ENCODE data around the gene OLFML3.
"Not testable (repeated sequence)": the region's sequence is repeated elsewhere in the genome, so short reads cannot be mapped to it uniquely, and the experiment has no call there.

OLFML3 gene, protein sequence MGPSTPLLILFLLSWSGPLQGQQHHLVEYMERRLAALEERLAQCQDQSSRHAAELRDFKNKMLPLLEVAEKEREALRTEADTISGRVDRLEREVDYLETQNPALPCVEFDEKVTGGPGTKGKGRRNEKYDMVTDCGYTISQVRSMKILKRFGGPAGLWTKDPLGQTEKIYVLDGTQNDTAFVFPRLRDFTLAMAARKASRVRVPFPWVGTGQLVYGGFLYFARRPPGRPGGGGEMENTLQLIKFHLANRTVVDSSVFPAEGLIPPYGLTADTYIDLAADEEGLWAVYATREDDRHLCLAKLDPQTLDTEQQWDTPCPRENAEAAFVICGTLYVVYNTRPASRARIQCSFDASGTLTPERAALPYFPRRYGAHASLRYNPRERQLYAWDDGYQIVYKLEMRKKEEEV

GRCh38 chr1:113978863-113979702 is at the start of gene OLFML3:
Gene OLFML3, plus strand, starts transcription at chr1:113979474. Its CDS starts 43 bp downstream, at chr1:113979517.
- DNase-seq = peak; percentile 74

DNA sequence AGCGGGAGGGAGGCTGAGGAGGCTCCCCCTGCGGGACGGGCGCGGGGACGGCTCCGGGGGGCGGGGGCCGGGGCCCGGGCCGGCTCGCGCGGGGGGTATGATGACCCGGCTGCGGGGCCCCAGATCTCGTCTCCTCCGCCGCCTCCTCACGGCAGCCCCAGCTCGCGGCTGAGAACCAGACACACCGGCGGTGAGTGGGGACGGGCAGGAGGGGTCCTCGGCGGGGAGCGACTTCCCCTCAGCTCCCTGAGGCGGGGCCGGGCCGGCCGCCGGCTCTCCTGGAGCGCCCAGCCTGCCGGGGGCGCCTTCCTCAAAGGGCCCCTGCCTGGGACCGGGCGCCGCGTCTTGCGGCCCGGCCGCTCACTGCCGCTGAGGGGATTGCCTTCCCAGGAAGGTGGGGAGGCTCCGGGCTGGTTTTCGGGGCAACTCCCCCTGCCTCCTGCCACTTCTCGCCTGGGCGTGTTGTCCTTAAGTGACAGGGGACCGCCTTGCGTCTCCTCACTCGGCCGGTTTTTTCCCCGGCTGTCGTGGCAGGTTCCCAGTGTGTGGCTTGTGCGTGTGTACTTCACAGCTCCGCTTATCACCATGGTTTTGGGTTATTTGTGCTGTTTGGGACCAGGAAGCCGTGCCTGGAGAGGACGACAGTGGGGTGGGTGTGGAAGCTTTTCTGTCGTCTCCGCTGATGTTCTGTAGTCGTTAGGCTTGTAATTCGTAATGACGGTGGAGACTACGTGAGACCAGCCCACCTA is 49.4 kb upstream of the OLFML3 start:
- DNase-seq = no peak

DNA sequence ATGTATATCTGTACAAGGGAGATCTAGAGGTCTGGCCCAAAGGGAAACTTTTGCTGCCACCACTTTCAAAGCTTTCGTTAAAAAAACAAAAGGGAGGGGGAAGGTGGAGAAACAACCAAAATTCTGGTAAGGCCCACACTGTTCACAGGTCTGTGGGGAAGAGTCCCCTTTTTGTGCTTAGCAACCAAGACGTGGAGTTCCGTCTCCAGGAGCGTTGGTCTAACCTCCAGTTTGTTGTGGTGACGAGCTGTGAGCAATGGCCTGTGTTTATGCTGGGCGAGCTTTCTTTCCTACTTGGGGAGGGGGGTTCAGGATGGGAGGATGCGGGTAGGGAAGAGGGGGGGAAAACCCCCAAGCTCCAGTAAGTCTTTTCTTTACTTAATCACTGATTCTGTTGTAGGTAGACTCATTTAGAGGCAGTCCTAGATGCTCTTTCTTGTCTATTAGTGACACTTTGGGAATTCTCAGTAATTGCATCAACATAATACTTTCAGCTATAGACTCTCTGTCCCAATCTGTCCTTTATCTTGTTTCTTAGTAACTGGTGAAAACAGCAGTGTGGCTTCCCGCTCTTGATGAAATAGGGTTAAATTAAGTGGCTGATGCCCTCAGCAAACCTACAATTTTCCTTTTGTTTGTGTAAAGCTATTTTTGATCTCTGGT is 48.6 kb upstream of the OLFML3 start:
- no peak for DNase-seq

DNA sequence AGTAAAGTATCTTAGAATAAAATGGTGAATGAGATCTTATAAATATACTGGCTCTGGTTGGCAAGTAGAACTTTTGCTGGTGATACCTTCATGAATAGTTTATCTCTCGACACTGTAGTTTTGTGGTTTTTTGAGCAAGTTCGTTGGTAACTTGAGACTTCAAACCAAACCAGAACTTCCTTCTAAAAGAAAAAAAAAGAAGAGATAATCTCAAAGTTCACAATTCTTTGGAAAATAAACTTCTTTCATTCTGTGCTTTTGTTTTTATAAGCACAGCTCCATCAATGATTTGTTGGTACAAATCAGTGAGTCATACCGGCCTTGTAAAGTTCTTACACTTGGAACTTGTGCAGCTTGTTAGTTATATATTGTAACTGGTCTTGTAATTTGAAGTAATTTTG is 47.8 kb upstream of the OLFML3 start:
- no peak for DNase-seq

DNA sequence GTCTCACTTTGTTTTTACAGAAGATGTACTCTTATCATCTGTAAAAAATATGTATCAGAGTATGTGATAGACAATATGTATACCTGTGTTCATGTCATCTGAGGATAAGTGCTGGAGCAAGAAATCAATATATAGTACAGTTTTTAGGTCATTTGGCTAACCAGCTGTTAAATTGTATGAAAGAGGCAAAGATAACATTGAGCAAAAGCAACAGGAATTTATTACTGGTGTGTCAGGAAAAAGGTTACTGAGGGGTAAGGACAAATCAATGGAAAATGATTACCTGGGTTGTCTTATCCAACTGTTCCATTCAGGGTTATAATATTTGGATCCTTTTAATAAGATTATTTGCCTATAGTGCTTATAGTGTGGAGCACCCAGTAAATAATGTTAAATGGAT is 45.3 kb upstream of the OLFML3 start:
- no peak for DNase-seq

- DNase-seq = no peak
These were observed 44.7 kb upstream of the OLFML3 start for GRCh38 chr1:113934511-113935055.

GRCh38 chr1:113935176-113935575 is 44.1 kb upstream of the OLFML3 start:
- DNase-seq = no peak

DNA sequence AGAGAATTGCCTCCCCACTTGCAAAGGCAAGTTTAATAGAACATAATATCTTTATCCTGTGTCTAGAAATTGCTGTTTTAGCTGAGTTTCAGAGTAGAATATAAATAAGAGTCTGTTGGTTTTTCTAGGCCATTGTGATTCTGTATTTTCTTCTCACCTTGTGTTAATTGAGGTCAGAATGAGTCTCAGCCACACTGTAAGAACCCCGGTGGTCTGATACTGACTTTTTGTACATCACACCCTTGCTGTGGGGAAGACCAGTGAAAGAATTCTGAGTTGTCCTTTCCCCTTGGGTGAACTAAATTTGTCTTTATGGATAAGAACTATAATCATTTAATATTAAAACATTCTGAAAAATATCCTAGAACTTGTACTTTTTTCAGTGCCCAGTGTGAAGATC is 43.3 kb upstream of the OLFML3 start:
- no peak for DNase-seq

DNA sequence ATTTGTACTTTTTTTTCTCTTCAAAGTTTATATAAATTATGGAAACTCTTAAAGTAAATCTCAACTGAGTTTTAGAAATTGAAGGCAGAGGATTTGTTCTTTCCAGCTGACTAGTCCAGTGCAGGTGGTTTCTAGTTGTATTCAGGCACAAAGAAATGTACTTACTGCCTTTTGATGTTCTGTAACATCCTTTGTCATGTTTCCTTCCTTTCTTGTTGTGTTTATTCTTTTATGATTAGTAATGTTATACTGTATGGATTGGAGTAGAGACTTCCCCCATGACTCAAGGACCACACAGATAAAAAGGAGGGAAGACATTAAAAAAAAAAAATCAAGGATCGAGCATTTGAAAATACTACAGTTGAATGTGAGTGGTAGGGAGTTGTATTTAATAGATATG is 42.1 kb upstream of the OLFML3 start:
- DNase-seq = no peak

- DNase-seq = no peak
These were observed 41.1 kb upstream of the OLFML3 start for GRCh38 chr1:113938192-113938591.

DNA sequence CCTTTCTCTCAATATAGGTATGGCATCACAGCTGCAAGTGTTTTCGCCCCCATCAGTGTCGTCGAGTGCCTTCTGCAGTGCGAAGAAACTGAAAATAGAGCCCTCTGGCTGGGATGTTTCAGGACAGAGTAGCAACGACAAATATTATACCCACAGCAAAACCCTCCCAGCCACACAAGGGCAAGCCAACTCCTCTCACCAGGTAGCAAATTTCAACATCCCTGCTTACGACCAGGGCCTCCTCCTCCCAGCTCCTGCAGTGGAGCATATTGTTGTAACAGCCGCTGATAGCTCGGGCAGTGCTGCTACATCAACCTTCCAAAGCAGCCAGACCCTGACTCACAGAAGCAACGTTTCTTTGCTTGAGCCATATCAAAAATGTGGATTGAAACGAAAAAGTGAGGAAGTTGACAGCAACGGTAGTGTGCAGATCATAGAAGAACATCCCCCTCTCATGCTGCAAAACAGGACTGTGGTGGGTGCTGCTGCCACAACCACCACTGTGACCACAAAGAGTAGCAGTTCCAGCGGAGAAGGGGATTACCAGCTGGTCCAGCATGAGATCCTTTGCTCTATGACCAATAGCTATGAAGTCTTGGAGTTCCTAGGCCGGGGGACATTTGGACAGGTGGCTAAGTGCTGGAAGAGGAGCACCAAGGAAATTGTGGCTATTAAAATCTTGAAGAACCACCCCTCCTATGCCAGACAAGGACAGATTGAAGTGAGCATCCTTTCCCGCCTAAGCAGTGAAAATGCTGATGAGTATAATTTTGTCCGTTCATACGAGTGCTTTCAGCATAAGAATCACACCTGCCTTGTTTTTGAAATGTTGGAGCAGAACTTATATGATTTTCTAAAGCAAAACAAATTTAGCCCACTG is 38.7 kb upstream of the OLFML3 start:
- no peak for DNase-seq

DNA sequence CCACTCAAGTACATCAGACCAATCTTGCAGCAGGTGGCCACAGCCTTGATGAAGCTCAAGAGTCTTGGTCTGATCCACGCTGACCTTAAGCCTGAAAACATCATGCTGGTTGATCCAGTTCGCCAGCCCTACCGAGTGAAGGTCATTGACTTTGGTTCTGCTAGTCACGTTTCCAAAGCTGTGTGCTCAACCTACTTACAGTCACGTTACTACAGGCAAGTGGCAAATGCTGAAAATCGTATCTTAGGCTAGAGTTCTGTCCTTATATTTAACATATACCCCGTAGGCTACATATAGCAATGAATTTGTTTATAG is 38.1 kb upstream of the OLFML3 start:
- DNase-seq = no peak

DNA sequence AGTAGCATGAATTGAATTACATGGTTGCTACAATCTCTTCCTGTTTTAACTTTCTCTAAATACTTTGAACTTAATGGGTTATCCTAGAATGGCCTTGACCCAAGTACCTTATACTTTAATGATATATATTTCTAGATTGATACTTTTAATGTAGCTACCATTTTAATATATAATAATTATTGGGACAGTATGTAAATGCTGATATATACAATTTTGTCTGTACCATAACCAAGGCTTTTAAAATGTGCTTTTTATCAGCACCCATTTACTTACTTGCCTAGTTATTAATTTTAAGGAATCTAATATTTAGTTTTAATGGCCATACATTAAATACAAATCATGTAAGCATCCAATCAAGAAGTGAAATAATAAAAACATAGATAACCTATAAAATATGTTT is 36.7 kb upstream of the OLFML3 start:
- DNase-seq = no peak

GRCh38 chr1:113943028-113943811 is 36.1 kb upstream of the OLFML3 start:
- DNase-seq = no peak

GRCh38 chr1:113945329-113945728 is 33.9 kb upstream of the OLFML3 start:
- DNase-seq = no peak

DNA sequence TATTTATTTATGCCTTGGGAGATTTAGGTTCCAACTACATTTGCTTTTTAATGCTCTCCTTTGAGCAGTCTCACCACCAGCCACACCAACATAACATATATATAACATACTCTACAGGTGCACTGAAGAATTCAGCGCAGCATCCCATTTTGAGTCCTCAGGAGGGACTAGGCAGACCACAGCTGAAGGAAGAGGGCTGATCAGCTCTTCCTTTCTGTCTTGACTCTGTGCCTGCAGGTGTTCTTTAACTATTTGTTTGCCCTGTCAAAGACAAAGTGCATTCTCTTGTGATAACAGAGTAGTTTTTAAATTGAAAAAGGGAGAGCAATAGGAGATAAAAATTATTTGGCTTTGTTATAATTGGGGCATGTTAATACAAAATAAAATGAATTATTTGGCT is 33.2 kb upstream of the OLFML3 start:
- DNase-seq = no peak

DNA sequence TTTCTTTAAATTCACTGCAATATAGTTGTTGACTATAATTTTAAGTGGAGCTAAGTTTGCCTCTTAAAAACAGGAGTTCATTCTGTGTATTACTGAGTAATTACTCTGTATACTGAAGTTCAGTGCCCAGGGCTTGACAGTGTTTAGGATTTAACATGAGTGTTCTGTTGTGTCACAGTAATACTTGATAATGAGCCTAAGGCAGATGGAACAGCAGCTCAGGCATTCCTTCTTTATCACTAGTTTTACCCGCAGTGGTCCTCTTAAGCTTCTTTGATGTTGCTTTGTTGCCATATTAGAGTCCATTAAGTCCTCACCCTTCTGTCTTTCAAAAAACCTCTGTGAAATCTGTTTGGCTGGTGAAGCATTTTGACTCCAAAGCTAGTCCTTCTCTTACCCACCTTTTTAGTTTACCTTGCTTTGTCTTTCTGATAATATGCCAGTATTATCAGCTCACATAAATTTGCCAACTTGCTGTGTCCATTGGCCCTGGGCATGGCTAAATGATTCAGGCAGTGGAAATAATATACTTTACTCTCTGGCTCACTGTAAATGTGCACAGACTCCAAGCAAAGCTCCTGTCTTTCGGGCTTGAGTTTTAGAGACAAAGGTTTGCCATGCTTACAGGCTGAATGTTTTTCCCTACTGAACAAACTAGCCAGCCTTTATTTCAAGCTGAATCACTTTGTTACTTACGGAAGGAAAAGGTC is 32.4 kb upstream of the OLFML3 start:
- no peak for DNase-seq

DNA sequence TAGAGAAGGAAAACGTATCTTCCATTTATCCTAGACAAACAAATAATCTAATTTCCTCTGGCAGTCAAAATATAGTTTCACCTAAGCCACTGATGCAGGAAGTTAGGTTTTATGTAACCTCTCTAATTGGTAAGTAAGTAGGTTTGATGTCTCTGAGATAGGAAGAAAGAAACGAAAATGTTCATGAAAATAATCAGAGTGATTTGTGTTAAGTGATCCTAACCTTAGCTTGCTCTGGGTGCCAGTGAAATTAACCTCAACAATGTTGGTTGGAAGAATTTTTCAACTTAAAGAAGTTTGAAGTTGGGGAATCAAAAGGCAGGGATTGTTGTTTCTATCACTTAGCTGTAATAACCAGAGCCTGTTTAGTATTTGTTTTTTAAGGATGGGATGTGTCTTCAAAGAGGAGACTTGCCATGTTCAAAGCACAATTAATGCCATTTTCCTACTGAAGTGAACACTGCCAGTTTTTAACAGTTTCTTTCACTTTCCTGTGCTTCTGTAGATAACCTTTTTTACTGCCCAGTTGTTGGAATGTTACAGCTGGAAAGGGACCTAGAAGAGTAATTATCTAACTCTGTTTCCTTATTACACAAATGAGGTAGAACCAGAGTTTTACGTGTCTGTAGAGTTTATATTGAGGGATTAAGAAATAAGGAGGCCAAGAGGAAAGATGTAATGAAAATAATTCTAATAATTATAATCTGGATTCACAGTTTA is 31.7 kb upstream of the OLFML3 start:
- no peak for DNase-seq

- DNase-seq = not testable (repeated sequence)
These were observed 31.1 kb upstream of the OLFML3 start for GRCh38 chr1:113948151-113948550.

DNA sequence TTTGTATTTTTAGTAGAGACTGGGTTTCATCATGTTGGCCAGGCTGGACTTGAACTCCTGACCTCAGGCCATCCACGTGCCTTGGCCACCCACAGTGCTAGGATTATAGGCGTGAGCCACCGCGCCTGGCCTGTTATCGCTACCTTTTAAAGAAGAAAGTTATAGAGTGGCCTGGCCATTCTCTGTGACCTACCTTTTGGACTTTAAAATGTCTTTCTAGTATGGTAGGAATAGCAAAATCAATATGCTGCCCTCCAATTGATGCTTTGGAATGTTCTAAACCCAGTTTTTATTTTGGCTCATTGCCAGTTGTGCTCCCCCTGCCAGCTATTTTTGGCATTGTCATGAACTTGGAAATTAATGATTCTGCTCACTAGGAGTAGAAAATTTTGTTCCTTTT is 30.3 kb upstream of the OLFML3 start:
- DNase-seq = no peak
